GM11168 (cell line): ENCODE measurements around the gene AP1M1.

Experiments used
- in situ Hi-C: fragments of 300-500 bp; cut with MboI; formaldehyde crosslinking; loops from one replicate; pipeline ENCODE4 v1.12.0; 2022; ENCODE audit warnings: low sequenced_read_pairs; ENCODE audit not compliant: unreplicated experiment

The AP1M1 gene

GRCh38 chr19:16285769-16286498, 88.2 kb downstream of the AP1M1 start:
- in situ Hi-C loops = no loop called here

- in situ Hi-C loops = no loop called here
Measured at GRCh38 chr19:16288544-16288943, 90.8 kb downstream of the AP1M1 start.

- in situ Hi-C loops = no loop called here
Measured at GRCh38 chr19:16289594-16289993, 91.9 kb downstream of the AP1M1 start.

- in situ Hi-C loops = no loop called here
Measured at GRCh38 chr19:16290692-16291091, 93.0 kb downstream of the AP1M1 start.

- in situ Hi-C loops = no loop called here
Measured at GRCh38 chr19:16293118-16294091, 95.7 kb downstream of the AP1M1 start.

- in situ Hi-C loops = no loop called here
Measured at GRCh38 chr19:16295057-16295456, 97.3 kb downstream of the AP1M1 start.
